ENCODE results near the gene PDZD4.

- TF ChIP-seq CTCF (IDR thresholded peaks at IDR 0.05) (no peak), POLR2AphosphoS5 (IDR thresholded peaks at IDR 0.05) (no peak), POLR2A (IDR thresholded peaks at IDR 0.05) (no peak)
Observed at GRCh38 chrX:153820601-153821000, 9.7 kb downstream of the PDZD4 start.
